Putamen (tissue), 1 donor: ENCODE measurements around the gene GNG7.
A peak's percentile ranks its signal among the peaks of the same experiment; 100 is the strongest.
"Not testable (repeated sequence)": the region's sequence is repeated elsewhere in the genome, so short reads cannot be mapped to it uniquely, and the experiment has no call there.

Experiments
- DNase-seq: peaks from one replicate; pipeline ENCODE4 v3.0.0-alpha.2; 2016; ENCODE audit warnings: low spot score

Gene GNG7

DNA sequence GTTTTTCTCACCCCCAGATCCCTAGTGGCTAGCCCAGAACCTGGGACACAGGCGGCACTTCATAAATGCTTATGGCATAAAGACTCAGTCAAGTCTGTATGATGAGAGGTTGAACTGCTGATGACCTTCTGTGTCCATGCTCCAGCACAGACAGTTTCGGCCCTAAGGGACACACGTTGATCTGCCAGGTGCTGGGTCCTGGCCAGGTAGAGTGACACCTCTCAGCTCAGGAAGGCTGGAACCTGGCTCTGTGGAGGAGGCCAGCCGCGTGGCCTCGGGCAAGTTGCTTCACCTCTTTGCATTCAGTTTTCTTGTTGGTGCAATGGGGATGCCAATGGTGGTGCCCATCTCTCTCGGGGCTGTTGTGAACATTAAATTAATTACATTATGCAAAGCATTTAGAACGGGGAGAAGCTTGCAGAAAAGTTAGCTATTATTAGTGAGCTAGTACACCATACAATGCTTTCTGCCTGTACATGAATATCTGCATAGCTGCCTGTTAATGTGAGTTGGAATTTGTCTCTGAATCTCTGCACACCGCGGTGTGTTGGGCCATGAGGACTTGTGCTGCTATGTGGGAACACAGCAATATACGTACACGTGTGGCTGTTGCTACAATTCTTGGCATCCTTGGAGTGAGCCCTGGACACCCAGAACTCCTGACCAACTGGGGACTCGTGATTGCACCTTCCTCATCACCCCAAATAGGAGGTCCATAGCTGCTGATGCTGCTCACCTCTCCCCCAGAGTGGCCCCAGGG is 218.1 kb downstream of the GNG7 start:
- DNase-seq: no peak

DNA sequence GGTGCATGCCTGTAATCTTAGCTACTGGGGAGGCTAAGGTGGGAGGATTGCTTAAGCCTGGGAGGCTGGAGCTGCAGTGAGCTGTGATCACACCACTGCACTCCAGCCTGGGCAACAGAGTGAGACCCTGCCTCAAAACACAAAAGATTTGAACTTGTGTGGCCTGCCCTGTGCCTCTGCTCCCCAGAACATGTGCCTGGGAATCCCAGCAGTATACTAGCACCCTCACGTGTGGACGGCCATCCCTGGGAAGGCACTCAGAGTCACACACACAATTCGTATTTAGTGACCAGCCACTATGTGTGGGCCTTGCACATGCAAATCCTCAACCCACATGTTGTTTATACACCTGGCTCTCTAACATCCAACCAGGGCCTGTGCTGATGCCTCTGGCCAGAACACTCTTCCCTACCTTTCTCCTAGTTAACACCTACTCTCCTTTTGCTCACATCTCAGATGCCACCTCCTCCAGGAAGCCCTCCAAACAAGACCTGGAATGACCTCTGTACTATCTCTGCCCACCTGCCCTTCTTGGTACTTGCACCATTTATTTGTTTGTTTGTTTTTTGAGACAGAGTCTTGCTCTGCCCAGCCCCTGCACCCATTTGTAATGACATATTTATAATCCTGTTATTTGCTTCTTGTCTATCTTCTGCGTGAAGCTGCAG is 218.9 kb downstream of the GNG7 start:
- no peak for DNase-seq

DNA sequence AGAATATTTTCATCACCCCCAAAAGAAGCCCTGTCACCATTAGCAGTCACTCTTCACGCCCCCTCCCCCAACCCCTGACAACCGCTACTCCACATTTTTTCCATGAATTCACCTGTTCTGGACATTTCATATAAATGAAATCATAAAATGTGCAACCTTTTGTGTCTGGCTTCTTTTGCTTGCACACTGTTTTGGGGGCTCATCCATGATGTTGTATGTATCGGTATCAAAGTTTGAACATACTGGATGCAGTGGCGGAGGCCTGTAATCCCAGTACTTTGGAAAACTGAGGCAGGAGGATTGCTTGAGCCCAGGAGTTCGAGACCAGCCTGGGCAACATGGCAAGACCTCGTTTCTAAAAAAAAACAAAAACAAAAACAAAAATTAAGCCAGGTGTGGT is 219.4 kb downstream of the GNG7 start:
- DNase-seq: no peak

DNA sequence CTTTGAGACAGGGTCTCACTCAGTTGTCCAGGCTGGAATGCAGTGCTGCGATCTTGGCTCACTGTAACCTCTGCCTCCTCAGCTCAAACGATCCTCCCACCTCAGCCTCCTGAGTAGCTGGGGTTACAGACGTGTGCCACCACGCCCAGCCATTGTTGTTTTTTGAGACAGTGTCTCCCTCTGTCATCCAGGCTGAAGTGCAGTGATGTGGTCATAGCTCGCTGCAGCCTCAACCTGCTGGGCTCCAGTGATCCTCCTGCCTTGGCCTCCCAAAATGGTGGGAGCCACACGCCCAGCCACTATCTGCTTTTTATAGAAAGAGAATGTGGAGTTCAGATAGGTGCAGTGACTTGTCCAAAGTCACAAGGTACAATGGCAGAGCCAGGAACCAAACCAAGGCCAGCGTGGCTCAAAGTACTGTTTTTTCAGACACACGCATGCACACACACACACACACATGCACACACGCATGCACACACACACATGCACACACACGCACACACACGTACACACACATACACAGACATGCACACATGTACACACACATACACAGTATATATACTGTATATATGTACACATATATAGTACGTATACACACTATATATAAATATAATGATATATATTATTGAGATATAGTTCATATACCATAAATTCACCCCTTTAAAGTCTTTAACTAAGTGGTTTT is 220.0 kb downstream of the GNG7 start:
- no peak for DNase-seq

DNA sequence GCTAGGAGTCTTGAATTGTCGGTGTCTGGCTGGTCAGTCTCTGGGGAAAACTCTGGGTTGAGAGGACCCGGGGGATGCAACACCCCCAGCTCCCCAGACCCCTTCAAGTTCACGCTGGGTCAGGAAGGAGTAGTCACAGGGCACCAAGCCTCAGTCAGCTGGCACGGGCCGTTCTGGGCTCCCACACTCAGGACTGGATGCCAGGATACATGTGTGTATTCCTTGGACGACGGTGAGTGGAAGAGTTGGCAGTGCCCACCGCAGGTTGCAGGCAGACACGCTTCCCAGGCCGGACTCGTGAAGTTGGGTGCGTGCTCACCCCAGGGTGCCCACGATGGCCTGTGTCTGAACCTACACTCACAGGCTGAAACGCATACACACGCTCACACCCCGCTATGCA is 221.0 kb downstream of the GNG7 start:
- no peak for DNase-seq

DNA sequence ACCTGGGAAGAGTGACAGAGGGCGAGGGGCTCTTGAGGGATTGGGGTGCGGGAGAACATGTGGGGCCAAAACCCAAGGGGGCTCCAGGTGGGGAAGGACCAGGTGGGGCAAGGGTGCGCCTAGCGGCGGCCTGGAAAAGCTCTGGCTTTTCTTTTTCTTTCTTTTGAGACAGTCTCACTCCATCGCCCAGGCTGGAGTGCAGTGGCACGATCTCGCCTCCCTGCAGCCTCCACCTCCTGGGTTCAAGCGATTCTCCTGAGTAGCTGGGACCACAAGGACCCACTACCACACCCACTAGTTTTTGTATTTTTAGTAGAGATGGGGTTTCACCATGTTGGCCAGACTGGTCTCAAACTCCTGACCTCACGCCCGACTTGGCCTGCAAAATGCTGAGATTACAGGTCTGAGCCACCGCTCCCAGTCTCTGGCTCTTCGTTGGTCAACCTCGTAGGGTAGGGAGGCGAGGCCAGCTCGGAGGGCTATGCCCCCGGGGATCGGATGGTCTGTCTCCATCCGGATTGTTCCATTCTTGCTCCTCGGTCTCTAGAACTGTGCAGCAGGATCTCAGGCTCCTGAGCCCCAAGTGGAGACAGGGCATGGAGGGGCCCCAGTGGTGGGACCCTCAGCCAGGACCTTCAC is 222.8 kb downstream of the GNG7 start:
- no peak for DNase-seq

DNA sequence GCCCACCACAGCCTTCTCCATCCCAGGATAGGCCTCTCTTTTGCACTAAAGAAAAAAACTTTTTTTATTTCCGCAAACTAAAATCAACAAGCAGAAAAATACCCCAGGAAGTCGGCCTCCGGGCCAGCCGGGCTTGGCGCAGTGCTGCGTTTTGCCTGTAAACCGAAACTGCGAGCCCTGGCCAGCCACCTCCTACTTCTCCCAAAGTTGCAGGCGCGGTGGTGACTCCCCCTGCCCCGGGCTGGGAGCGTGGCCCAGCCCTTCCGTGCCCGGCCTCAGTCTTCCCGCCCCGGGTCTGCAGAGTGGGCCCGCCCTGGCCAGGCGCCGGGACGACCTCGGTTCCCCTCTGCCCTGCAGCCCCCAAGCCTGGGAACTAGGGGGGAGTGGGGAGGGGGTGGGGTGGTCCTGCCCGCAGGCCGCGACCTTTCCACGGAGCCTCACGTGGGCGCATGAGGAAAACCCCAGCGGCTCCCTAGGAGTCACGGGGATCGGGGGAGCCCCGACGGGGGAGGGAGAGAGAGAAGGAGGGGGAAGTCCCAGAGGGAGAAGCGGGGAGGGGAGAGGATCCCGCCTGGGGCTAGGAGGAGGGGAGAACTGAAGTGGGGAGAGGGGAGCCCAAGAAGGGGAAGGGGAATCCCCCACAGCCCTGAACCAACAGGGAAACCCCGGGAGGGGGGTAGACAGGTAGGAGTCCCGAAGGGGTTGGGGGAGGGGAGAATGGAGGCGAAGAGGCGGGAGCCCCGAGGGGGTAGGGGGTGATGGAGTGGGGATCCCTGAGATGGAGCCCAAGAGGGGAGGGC is 223.5 kb downstream of the GNG7 start:
- no peak for DNase-seq

DNA sequence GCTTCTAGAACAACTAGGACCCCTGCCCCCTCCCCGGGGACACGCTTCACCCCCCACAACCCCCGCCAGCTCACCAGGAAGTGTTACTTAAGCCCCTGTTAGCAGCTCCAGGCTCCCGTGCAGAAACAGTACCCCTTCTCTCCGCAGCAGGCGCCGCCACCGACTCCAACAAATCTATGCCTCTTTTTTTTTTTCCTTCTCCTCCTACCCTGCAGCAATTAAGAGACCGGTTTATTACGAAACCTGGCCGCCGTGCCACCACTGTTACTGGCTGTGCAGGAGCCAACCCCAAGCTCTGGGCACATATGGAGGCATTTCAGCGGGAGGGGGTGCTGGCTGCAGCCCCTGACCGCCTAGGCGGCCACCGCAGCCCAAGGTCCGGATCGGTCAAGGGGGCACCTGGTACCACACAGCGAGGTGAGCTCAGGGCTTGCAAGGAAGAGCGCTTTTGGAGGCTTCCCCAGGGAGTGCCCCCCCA is 224.2 kb downstream of the GNG7 start:
- DNase-seq: no peak

DNA sequence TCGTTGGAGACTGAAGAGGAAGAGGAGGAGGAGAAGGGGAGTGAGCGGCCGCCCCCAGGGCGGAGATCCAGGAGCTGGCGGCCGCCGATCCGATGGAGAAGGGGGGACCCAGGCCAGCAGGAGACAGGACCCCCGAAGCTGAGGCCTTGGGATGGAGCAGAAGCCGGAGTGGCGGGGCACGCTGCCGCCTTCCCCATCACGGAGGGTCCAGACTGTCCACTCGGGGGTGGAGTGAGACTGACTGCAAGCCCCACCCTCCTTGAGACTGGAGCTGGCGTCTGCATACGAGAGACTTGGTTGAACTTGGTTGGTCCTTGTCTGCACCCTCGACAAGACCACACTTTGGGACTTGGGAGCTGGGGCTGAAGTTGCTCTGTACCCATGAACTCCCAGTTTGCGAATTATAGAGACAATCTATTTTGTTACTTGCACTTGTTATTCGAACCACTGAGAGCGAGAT is 224.7 kb downstream of the GNG7 start:
- no peak for DNase-seq

DNA sequence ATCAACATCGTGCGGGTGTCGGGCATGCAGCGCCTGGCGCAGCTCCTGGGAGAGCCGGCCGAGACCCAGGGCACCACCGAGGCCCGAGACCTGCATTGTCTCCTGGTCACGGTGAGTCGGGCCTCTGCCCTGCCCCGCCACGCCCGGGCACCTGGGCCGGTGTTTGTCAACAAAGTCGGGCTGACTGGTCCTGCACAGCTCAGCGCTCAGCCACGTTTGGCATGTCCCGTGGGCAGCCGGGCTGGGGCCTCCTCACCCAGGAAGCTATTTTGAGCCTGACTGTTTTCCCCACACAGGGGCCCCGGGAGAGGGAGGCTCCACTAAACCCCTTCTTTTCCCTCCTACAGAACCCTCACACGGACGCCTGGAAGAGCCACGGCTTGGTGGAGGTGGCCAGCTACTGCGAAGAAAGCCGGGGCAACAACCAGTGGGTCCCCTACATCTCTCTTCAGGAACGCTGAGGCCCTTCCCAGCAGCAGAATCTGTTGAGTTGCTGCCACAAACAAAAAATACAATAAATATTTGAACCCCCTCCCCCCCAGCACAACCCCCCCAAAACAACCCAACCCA is 225.3 kb downstream of the GNG7 start:
- DNase-seq: no peak

DNA sequence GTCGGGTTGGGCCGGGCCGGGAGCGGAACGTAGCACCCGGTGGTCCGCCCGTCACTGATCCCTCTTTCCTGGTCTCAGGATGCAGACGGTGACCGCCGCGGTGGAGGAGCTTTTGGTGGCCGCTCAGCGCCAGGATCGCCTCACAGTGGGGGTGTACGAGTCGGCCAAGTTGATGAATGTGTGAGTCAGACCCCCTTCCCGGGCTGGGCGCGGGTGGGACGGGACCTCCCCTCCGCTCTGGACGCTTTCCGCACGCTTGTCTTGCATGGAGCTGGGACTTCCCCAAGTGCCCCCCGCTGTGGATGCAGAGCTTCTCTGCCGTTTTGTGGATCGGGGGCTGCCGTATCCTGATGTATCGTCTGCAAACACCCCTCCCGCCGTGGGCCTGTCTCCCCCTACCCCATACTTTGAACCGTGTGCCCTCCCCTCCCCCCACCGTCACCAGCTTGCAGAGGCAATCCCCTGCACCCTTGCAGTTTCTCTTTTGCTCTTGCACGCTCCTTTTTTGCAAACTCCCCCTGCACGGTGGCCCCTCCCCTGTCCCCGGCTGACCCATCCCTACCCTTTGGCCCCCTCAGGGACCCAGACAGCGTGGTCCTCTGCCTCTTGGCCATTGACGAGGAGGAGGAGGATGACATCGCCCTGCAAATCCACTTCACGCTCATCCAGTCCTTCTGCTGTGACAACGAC is 225.9 kb downstream of the GNG7 start:
- no peak for DNase-seq

DNA sequence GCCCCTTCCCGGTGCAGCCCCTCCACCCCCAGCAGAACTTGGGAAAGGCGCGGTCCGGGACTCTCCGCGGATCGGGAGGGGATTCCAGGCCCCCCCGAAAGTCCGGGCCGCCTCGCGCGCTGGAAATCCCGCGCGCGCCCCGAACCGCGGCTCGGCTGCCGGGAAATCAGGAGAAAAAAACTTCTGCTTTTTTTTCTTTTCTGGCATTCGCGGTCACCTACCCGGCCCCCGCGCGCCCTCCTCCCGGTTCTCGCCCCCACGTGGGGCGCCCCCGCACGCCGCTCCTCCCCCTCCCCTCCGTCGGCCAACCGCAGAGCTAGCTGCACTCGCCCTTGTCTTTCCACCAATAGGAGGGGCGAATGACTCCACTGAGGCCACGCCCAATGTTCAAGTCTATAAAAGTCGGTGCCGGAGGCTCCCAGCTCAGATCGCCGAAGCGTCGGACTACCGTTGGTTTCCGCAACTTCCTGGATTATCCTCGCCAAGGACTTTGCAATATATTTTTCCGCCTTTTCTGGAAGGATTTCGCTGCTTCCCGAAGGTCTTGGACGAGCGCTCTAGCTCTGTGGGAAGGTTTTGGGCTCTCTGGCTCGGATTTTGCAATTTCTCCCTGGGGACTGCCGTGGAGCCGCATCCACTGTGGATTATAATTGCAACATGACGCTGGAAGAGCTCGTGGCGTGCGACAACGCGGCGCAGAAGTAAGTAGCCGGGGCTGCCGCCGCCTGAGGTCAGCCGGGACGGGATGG is 226.6 kb downstream of the GNG7 start, which contains the start of gene GADD45B:
Gene GADD45B, plus strand, starts transcription at position 426 of the 749 bp plus-strand sequence. Its CDS starts 232 bp downstream, at position 658.
- DNase-seq: peak; percentile 97

DNA sequence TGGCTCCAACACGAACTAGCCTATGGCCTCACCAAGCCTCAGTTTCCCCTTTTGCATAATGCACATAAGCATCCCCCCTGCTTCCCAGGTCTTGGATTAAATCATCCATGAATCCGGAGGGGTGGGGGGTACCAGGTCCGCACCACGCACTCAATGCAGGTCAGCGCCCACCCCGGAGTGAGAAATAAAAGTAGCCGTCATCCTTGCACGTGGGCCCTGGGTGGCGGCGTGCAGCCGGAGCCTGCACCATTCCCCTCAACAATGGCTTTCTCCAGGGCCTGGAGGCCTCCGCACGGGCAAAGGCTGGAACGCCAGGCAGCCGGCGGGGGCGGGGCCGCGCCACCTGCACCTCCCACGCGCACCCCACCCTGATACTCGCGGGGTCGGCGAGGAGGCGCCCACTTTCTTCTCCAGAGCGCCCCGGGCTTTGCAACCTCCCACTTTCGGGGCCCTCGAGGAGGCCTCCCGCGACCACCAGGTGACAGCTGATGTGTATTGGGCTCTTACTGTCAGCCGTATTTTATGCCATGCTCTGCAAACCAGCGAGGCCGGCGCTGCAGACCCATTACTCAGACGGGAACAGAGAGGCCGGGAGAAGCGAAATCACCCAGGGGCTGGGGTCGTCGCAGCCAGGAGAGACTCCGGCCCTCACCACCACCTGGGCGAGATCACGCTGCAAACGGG is 227.3 kb downstream of the GNG7 start:
- no peak for DNase-seq

DNA sequence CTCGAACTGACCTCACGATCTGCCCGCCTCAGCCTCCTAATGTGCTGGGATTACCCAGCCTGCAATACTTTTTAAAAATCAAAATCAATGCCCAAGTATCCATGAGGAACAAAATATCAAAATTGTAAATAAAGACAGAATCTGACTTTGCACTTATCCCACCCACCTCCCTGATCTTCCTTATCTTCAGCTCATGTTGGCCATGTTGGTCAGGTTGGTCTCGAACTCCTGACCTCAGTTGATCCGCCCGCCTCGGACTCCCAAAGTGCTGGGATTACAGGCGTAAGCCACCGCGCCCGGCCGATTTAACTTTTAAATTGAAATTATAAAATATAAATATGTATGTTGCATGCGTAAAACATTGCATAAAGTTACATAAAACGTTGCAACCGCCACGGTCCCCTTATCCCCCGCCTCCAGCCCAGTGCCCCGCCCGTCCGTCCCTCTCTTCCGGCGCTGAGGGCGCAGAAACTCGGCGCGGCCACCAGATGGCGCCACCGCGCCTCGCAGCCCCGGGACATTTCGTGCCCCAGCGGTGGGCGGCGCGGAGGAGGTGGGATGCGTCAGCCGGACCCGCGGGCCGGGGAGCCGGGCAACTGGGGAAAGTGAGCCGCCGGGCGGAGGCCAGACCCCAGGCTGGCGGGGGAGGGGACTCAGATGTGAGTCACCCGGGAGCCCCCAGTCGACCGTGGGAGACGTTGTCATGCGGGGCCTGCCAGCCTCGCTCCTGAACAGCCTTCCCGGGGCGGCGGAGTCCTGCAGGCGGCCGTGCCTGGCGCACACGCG is 228.1 kb downstream of the GNG7 start:
- peak; percentile 73 for DNase-seq

DNA sequence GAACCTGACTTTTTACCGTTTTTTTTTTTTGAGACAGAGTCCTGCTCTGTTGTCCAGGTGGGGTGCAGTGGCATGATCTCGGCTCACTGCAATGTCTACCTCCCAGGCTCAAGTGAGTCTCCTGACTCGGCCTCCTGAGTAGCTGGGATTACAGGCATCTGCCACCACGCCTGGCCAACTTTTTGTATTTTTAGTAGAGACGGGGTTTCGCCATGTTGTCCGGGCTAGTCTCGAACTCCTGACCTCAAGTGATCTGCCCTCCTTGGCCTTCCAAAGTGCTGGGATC is 232.6 kb downstream of the GNG7 start:
- not testable (repeated sequence) for DNase-seq

DNA sequence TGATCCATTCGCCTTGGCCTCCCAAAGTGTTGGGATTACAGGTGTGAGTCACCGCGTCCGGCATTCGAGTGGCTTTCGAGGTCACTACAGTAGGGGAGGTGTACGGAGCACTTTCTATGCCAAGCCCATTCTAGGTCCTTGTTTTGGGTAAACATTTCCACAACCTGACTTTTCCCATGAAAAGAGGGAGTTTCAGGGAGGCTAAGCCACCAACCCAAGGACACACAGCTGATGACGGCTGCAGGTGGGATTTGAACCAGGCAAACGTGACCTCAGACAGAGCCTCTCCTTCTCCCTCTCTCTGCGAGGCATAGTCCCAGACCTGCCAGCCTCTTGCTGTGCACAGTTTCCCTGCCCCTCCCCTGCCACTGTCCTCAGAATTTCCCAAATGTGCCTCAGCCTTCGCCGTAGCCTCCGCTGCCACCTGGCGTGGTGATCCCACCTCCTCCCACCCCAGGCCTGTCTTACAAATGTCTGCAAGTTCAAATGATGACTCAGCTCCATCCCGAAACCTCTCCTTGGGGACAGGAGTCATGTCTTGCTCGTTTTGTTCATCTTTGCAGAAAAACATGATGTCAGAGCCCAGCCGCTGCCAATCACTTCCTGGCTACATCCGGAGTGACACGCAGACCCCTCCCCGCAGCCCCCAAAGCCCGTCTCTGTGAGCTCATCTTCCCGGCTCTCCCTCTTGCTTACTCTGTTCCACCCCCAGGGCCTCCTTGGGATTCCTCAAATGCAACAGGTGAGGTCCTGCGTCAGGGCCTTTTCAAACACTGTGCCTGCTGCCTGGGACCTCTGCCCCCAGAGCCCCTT is 233.2 kb downstream of the GNG7 start:
- DNase-seq: no peak

DNA sequence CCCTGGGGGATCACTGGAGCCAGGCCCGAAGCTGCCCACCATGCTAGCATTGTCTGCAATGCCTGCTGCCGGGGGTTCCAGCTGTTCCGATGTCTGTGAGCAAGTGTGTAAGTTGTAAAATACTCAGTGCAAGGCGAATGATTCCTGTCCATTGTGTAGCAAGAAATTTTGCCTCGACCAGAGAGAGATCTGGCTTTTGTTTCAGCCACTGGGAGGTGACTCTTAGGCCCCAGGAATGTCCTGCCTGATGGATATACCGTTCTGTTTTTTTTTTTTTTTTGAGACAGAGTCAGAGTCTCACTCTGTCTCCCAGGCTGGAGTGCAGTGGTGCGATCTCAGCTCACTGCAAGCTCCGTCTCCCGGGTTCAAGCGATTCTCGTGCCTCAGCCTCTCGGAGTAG is 233.9 kb downstream of the GNG7 start:
- DNase-seq: no peak

DNA sequence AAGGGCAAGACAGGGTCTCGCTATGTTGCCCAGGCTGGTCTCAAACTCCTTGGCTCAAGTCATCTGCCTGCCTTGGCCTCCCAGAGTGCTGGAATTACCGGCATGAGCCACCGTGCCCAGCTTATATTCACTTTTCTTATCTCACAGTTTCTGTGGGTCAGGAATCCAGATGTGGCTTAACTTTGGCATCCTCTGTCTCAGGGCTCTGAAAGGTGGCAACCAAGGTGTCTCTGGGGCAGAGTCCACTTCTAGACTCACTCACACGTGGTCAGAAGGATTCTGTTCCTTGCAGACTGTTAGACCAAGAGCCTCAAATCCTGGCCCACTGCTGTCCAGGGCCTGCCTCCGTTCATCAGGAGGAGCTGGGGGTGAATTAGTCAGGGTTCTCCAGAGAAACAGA is 238.1 kb downstream of the GNG7 start:
- no peak for DNase-seq
